Measurements from ENCODE around the gene PROX2.

The PROX2 gene

DNA sequence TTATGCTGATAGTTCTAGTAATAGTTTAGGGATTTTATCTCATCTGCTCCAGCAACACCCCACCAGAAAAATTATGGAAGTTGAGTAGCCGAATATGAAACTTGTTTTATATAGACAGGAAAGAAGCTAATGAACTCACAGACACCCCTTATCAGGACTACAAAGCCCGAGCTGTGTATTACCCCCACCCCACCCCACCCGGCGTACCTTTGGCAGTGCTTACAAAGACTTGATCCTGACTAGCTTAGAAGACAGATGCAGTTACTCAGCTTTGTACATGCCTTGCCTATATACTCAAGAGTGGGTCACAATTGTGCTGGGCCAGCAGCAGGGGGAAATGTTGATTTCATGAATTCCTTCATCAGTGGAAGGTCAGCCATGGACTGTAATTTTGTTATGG, 22.4 kb downstream of the PROX2 start:
- DNase-seq (ENCODE audit: low read depth in 1 of 2, low spot score in 1 of 2) = no peak
- Histone ChIP-seq H3K27me3 (ENCODE audit: insufficient read depth, poor library complexity, severe bottlenecking) (no peaks in the 10 kb centered on the region), H3K27ac (replicated peaks) (no peak overlapping the region), H3K4me3 (replicated peaks; ENCODE audit: insufficient read depth, low read length) (no peak overlapping the region)
- TF ChIP-seq SPI1 (IDR thresholded peaks at IDR 0.05; ENCODE audit: borderline replicate concordance, low read depth) (no peak), GABPA (IDR thresholded peaks at IDR 0.05; ENCODE audit: low read depth) (no peak), POLR2AphosphoS5 (IDR thresholded peaks at IDR 0.05; ENCODE audit: low read depth) (no peak)
- TF ChIP-seq, protein P1, sequence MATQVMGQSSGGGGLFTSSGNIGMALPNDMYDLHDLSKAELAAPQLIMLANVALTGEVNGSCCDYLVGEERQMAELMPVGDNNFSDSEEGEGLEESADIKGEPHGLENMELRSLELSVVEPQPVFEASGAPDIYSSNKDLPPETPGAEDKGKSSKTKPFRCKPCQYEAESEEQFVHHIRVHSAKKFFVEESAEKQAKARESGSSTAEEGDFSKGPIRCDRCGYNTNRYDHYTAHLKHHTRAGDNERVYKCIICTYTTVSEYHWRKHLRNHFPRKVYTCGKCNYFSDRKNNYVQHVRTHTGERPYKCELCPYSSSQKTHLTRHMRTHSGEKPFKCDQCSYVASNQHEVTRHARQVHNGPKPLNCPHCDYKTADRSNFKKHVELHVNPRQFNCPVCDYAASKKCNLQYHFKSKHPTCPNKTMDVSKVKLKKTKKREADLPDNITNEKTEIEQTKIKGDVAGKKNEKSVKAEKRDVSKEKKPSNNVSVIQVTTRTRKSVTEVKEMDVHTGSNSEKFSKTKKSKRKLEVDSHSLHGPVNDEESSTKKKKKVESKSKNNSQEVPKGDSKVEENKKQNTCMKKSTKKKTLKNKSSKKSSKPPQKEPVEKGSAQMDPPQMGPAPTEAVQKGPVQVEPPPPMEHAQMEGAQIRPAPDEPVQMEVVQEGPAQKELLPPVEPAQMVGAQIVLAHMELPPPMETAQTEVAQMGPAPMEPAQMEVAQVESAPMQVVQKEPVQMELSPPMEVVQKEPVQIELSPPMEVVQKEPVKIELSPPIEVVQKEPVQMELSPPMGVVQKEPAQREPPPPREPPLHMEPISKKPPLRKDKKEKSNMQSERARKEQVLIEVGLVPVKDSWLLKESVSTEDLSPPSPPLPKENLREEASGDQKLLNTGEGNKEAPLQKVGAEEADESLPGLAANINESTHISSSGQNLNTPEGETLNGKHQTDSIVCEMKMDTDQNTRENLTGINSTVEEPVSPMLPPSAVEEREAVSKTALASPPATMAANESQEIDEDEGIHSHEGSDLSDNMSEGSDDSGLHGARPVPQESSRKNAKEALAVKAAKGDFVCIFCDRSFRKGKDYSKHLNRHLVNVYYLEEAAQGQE (IDR thresholded peaks at IDR 0.05; ENCODE audit: insufficient replicate concordance, low read depth) = no peak
- TF ChIP-seq, protein P2, sequence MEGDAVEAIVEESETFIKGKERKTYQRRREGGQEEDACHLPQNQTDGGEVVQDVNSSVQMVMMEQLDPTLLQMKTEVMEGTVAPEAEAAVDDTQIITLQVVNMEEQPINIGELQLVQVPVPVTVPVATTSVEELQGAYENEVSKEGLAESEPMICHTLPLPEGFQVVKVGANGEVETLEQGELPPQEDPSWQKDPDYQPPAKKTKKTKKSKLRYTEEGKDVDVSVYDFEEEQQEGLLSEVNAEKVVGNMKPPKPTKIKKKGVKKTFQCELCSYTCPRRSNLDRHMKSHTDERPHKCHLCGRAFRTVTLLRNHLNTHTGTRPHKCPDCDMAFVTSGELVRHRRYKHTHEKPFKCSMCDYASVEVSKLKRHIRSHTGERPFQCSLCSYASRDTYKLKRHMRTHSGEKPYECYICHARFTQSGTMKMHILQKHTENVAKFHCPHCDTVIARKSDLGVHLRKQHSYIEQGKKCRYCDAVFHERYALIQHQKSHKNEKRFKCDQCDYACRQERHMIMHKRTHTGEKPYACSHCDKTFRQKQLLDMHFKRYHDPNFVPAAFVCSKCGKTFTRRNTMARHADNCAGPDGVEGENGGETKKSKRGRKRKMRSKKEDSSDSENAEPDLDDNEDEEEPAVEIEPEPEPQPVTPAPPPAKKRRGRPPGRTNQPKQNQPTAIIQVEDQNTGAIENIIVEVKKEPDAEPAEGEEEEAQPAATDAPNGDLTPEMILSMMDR (IDR thresholded peaks at IDR 0.05; ENCODE audit: insufficient read depth, low read length) = no peak

DNA sequence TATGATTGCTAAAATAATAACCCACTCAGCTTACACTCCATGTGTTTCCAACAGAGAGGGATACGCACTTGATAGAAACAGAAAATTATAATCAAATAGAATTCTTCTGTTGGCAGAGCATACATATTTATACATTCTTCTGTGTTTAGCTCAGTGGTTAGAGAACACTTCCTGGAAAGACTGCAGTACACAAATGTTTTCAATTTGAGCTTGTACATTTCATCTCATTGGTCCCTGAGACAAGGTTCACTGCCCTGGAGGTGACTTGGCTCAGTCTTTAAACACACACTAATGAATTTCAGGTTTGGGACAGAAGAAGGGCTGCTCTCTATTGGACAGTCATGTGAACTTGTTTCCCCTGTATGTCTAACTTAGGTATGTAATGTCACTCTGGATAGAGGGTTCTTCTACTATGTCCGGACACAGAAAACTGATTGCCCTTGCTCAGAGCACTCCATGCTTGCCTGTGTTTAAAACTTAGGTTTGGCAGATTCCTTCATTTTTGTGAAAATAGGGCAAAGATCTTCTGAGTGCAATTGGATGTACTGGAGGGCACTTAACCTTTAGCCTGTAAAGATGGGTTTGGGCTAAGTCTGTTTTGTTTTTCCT, 22.9 kb downstream of the PROX2 start:
- TF ChIP-seq, protein P1 (IDR thresholded peaks at IDR 0.05; ENCODE audit: insufficient replicate concordance, low read depth) = no peak
- TF ChIP-seq GABPA (IDR thresholded peaks at IDR 0.05; ENCODE audit: low read depth) (no peak), SPI1 (IDR thresholded peaks at IDR 0.05; ENCODE audit: borderline replicate concordance, low read depth) (no peak), POLR2AphosphoS5 (IDR thresholded peaks at IDR 0.05; ENCODE audit: low read depth) (no peak)
- TF ChIP-seq, protein P2 (IDR thresholded peaks at IDR 0.05; ENCODE audit: insufficient read depth, low read length) = no peak
- Histone ChIP-seq H3K4me3 (replicated peaks; ENCODE audit: insufficient read depth, low read length) (no peak overlapping the region), H3K27ac (replicated peaks) (no peak overlapping the region), H3K27me3 (ENCODE audit: insufficient read depth, poor library complexity, severe bottlenecking) (no peaks in the 10 kb centered on the region)
- no peak for DNase-seq (ENCODE audit: low read depth in 1 of 2, low spot score in 1 of 2)

DNA sequence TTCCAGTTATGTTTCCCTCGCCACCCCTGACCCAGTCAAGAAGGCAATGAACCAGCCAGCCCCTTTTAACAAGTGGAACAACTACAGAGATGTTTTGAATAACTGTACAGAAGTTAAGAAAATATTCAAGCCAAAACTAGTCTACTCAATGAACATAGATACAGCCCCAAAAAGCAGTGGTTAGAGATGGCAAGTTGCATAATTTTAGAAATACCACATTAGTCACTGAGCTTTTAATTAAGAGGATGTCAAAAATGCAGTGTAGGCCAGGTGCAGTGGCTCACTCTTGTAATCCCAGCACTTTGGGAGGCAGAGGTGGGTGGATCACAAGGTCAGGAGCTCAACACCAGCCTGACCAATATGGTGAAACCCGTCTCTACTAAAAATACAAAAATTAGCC, 27.2 kb downstream of the PROX2 start:
- TF ChIP-seq GABPA (IDR thresholded peaks at IDR 0.05; ENCODE audit: low read depth) = no peak
- TF ChIP-seq, protein P2 (IDR thresholded peaks at IDR 0.05; ENCODE audit: insufficient read depth, low read length) = no peak
- TF ChIP-seq, protein P1 (IDR thresholded peaks at IDR 0.05; ENCODE audit: insufficient replicate concordance, low read depth) = no peak
- TF ChIP-seq SPI1 (IDR thresholded peaks at IDR 0.05; ENCODE audit: borderline replicate concordance, low read depth) = no peak
- no peak for TF ChIP-seq POLR2AphosphoS5 (IDR thresholded peaks at IDR 0.05; ENCODE audit: low read depth)
- no peak overlapping the region for H3K27ac ChIP-seq (replicated peaks)
- no peaks in the 10 kb centered on the region for H3K27me3 ChIP-seq (ENCODE audit: insufficient read depth, poor library complexity, severe bottlenecking)
- DNase-seq (ENCODE audit: low read depth in 1 of 2, low spot score in 1 of 2) = no peak
- H3K4me3 ChIP-seq (replicated peaks; ENCODE audit: insufficient read depth, low read length) = no peak overlapping the region

Data from HL-60 (cell line).